ENCODE measurements around the gene GINS1.

GRCh38 chr20:25494506-25495188 lies 87.2 kb downstream of the GINS1 start:
- no peak for TF ChIP-seq CTCF (IDR thresholded peaks at IDR 0.05)
- TF ChIP-seq POLR2A (IDR thresholded peaks at IDR 0.05) = no peak
